H1 (cell line): ENCODE results near the gene HMCN1. TPM values are rescaled to one million over a fixed set of nuclear protein-coding genes. Genes with fewer than 3 reads are reported as not detected.

Source experiments
- CTCF ChIA-PET: fragments of 300-600 bp; sonication (Branson Sonifier 250); formaldehyde crosslinking; loops from one replicate; lab custom pipeline; 2021; ENCODE audit not compliant: partially characterized antibody; lab: Charles Lee
- POLR2A ChIA-PET: fragments of 300-600 bp; sonication (Branson Sonifier 250); formaldehyde crosslinking; loops from one replicate; lab custom pipeline; 2021; ENCODE audit warnings: inconsistent platforms; ENCODE audit not compliant: partially characterized antibody; lab: Charles Lee
- DNase-seq, 2 experiments: peaks; one replicate each; pipeline versions ENCODE4 v3.0.0 to v3.0.0-alpha.2; 2010 to 2022; ENCODE audit warnings: low spot score in 2 of 2, low read depth in 1 of 2, mixed read lengths in 1 of 2
- FAIRE-seq: peaks from 2 replicates; lab custom pipeline; 2011; peaks lifted over from hg19 to GRCh38; lab: Jason Lieb, UNC
- H2AFZ ChIP-seq: 2 replicates; pipeline ENCODE4 v1.8.1; 2012; ENCODE audit warnings: low read length, inconsistent platforms
- H2AK5ac ChIP-seq: 2 replicates; pipeline ENCODE4 v1.6.1; 2013; ENCODE audit warnings: low read depth, low read length
- H2BK120ac ChIP-seq: replicated peaks from 2 replicates; pipeline ENCODE3; 2013; ENCODE audit warnings: low read depth, low read length, inconsistent platforms
- H2BK12ac ChIP-seq: 2 replicates; pipeline ENCODE4 v1.6.1; 2013; ENCODE audit warnings: low read depth, low read length
- H2BK15ac ChIP-seq: 2 replicates; pipeline ENCODE4 v1.6.1; 2013; ENCODE audit warnings: low read length
- H2BK20ac ChIP-seq: 2 replicates; pipeline ENCODE4 v1.6.1; 2013; ENCODE audit warnings: low read length
- H2BK5ac ChIP-seq: 2 replicates; pipeline ENCODE4 v1.6.1; 2013; ENCODE audit warnings: low read depth, low read length
- H3K14ac ChIP-seq: 2 replicates; pipeline ENCODE4 v1.6.1; 2013; ENCODE audit warnings: inconsistent platforms; ENCODE audit not compliant: insufficient read length
- H3K18ac ChIP-seq: 2 replicates; pipeline ENCODE4 v1.6.1; 2013; ENCODE audit warnings: low read length; ENCODE audit errors: extremely low read depth
- H3K23ac ChIP-seq: 2 replicates; pipeline ENCODE4 v1.6.1; 2013; ENCODE audit warnings: inconsistent platforms; ENCODE audit not compliant: insufficient read length
- H3K23me2 ChIP-seq: 2 replicates; pipeline ENCODE4 v1.6.1; 2013; ENCODE audit warnings: low read depth, low read length
- H3K27ac ChIP-seq: 2 replicates; pipeline ENCODE4 v1.6.1; 2011; ENCODE audit warnings: low read depth, low read length, inconsistent platforms
- H3K27me3 ChIP-seq, 4 experiments: replicated peaks in 1 of 4; 1 replicate in 1 of 4; 2 replicates in 3 of 4; pipeline versions ENCODE4 v1.6.1 to v1.8.1; 2011 to 2013; ENCODE audit warnings: low read length in 3 of 4, mild to moderate bottlenecking in 3 of 4, inconsistent platforms in 2 of 4, mixed read lengths in 2 of 4, moderate library complexity in 1 of 4; ENCODE audit not compliant: control insufficient read depth in 3 of 4, insufficient read depth in 3 of 4; ENCODE audit errors: extremely low read depth in 1 of 4
- H3K36me3 ChIP-seq, 4 experiments: 2 replicates each; pipeline versions ENCODE4 v1.6.1 to v1.8.1; 2011 to 2013; ENCODE audit warnings: mild to moderate bottlenecking in 4 of 4, low read length in 3 of 4, moderate library complexity in 2 of 4, control low read depth in 1 of 4, inconsistent platforms in 1 of 4; ENCODE audit not compliant: insufficient read depth in 4 of 4, control insufficient read depth in 2 of 4
- H3K4ac ChIP-seq: replicated peaks from 2 replicates; pipeline ENCODE3; 2013; ENCODE audit warnings: low read length, low read depth, mixed read lengths, inconsistent platforms; ENCODE audit not compliant: insufficient read length
- H3K4me1 ChIP-seq, 4 experiments: replicated peaks in 1 of 4; 1 replicate in 1 of 4; 2 replicates in 3 of 4; pipeline versions ENCODE4 v1.6.1 to v1.8.1; 2011 to 2013; ENCODE audit warnings: low read length in 3 of 4, inconsistent platforms in 2 of 4, mixed read lengths in 1 of 4; ENCODE audit not compliant: insufficient read depth in 4 of 4, control insufficient read depth in 3 of 4
- H3K4me2 ChIP-seq, 2 experiments: 2 replicates each; pipeline versions ENCODE4 v1.6.1 to v1.8.1; 2011 to 2013; ENCODE audit warnings: low read depth in 2 of 2, low read length in 2 of 2, control low read depth in 1 of 2, inconsistent platforms in 1 of 2, mild to moderate bottlenecking in 1 of 2; ENCODE audit not compliant: insufficient read depth in 1 of 2
- H3K4me3 ChIP-seq, 4 experiments: fragments of 200-600, 300-600 bp in 1 of 4; sonication (generic), shearing (Covaris generic), sonication (Bioruptor Twin) in 1 of 4; 2 replicates each; pipeline versions ENCODE4 v1.5.1 to v1.8.1; 2011 to 2016; ENCODE audit warnings: low read length in 4 of 4, low read depth in 3 of 4, control low read depth in 2 of 4, inconsistent platforms in 2 of 4, mild to moderate bottlenecking in 2 of 4, mixed read lengths in 1 of 4, moderate library complexity in 1 of 4; ENCODE audit not compliant: insufficient read depth in 2 of 4; ENCODE audit errors: extremely low read depth in 1 of 4
- H3K56ac ChIP-seq: replicated peaks from 2 replicates; pipeline ENCODE3; 2013; ENCODE audit warnings: low read depth, mild to moderate bottlenecking, mixed read lengths, low read length, inconsistent platforms; ENCODE audit not compliant: insufficient read length
- H3K79me1 ChIP-seq: 2 replicates; pipeline ENCODE4 v1.6.1; 2013; ENCODE audit warnings: low read depth, low read length, control low read depth
- H3K79me2 ChIP-seq, 2 experiments: 2 replicates each; pipeline versions ENCODE4 v1.6.1 to v1.8.1; 2012 to 2013; ENCODE audit warnings: low read length in 2 of 2, mild to moderate bottlenecking in 2 of 2, inconsistent platforms in 1 of 2; ENCODE audit not compliant: insufficient read depth in 2 of 2, control insufficient read depth in 1 of 2
- H3K9ac ChIP-seq, 4 experiments: replicated peaks in 1 of 4; 1 replicate in 1 of 4; 2 replicates in 3 of 4; pipeline versions ENCODE4 v1.6.1 to v1.8.1; 2011 to 2013; ENCODE audit warnings: low read depth in 3 of 4, low read length in 3 of 4, control low read depth in 2 of 4, mild to moderate bottlenecking in 2 of 4, moderate library complexity in 2 of 4, inconsistent platforms in 1 of 4; ENCODE audit errors: extremely low read depth in 1 of 4
- H3K9me3 ChIP-seq, 2 experiments: 2 replicates each; pipeline versions ENCODE4 v1.6.1 to v1.8.1; 2012 to 2013; ENCODE audit warnings: mild to moderate bottlenecking in 2 of 2, moderate library complexity in 2 of 2, control low read depth in 1 of 2, inconsistent platforms in 1 of 2, low read depth in 1 of 2, low read length in 1 of 2, mixed read lengths in 1 of 2; ENCODE audit not compliant: insufficient read depth in 2 of 2
- H4K20me1 ChIP-seq, 2 experiments: replicated peaks in 1 of 2; 2 replicates each; pipeline versions ENCODE3 to v1.8.1; 2011 to 2013; ENCODE audit warnings: inconsistent platforms in 2 of 2, low read length in 2 of 2, mild to moderate bottlenecking in 1 of 2; ENCODE audit not compliant: insufficient read depth in 2 of 2, control insufficient read depth in 1 of 2
- H4K5ac ChIP-seq: 2 replicates; pipeline ENCODE4 v1.6.1; 2013; ENCODE audit warnings: low read length, low read depth, mixed read lengths, inconsistent platforms; ENCODE audit not compliant: insufficient read length
- H4K8ac ChIP-seq: 2 replicates; pipeline ENCODE4 v1.8.0; 2013; ENCODE audit warnings: mild to moderate bottlenecking, moderate library complexity, low read length, inconsistent platforms; ENCODE audit not compliant: insufficient read depth; ENCODE audit errors: extremely low read depth
- H4K91ac ChIP-seq: replicated peaks from 2 replicates; pipeline ENCODE3; 2013; ENCODE audit warnings: low read length, mixed read lengths, inconsistent platforms; ENCODE audit not compliant: insufficient read length
- POLR2AphosphoS5 ChIP-seq: IDR thresholded peaks from 2 replicates; pipeline ENCODE4 v1.6.1; 2011; ENCODE audit warnings: low read depth, low read length
- RBBP5 ChIP-seq: IDR thresholded peaks from 2 replicates; pipeline ENCODE4 v1.7.1; 2012; ENCODE audit warnings: low read depth, mild to moderate bottlenecking, inconsistent platforms, low read length, moderate library complexity, borderline replicate concordance
- SIN3A ChIP-seq, 2 experiments: IDR thresholded peaks in 1 of 2; conservative IDR thresholded peaks in 1 of 2; 2 replicates each; pipeline ENCODE4 v1.6.1; 2011 to 2012; ENCODE audit warnings: low read length in 2 of 2, improper control_type of control experiment in 1 of 2, low read depth in 1 of 2, mild to moderate bottlenecking in 1 of 2
- polyA plus RNA-seq, 7 experiments: library from polyadenylated mRNA; depleted of rRNA in 3 of 7; stranded (reverse) in 5 of 7; unstranded in 2 of 7; fragments of >200 nt in 5 of 7; fragments of 200-250 nt in 2 of 7; gene quantifications; 1 replicate in 5 of 7; 2 replicates in 1 of 7; 4 replicates in 1 of 7; pipeline versions ENCODE4 v1.2.1 to v1.2.3, GENCODE V29; 2011 to 2013; ENCODE audit warnings: missing spikeins in 2 of 7, mixed read lengths in 2 of 7
- total RNA-seq: library from RNA; stranded (reverse); fragmentation: NEBNext Ultra II Directional; extraction: Animal tissue kit (Norgen Biotek cat#: 25700); gene quantifications from 2 replicates; pipeline ENCODE4 v1.2.1, GENCODE V29; 2021

Gene HMCN1
- total and polyA plus RNA-seq, 2 of the 8 experiments (the other 6 are each of a cell fraction or from before 2014, with no cell fraction given): 13.8 to 14.6 TPM

DNA sequence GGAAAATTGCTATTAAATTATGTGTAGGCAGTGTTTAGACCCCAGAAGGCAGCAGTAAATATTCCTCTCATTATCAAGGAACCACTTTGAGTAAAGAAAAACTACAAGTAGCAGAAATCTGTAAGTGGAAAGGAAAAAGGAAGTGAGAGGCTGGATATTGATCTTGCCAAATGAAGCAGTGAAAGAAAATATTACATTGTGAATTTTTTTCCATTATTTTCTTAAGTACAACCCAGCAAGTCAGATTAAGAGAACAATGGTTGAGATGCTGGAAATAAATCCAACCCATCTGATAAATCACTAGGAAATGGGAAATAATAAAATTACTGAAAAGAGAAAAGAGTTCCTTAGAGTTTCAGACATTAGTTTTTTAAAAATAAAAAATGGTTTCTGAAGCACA, 106.7 kb downstream of the HMCN1 start:
- TF ChIP-seq POLR2AphosphoS5 (no peak), RBBP5 (no peak), SIN3A (conservative IDR thresholded peaks at IDR 0.05 in 1 of 2, IDR thresholded peaks at IDR 0.05 in 1 of 2; ENCODE audit: low read depth in 1 of 2, low read length in 2 of 2) (no peak)
- H2AK5ac ChIP-seq: no peak overlapping the region
- no peak overlapping the region for H3K14ac ChIP-seq
- no peaks in the 10 kb centered on the region for H3K9me3 ChIP-seq
- DNase-seq (no peak), FAIRE-seq (no peak)
- H2BK15ac ChIP-seq: no peak overlapping the region
- H2BK5ac ChIP-seq: no peak overlapping the region
- H3K27ac ChIP-seq: no peak overlapping the region
- POLR2A ChIA-PET: no interaction called here
- no peak overlapping the region for H4K91ac ChIP-seq
- no peaks in the 10 kb centered on the region for H4K20me1 ChIP-seq
- H3K9ac ChIP-seq: no peak overlapping the region
- H3K18ac ChIP-seq: no peak overlapping the region
- no peak overlapping the region for H3K23ac ChIP-seq
- H3K4me3 ChIP-seq: no peak overlapping the region
- no peaks in the 10 kb centered on the region for H3K79me2 ChIP-seq
- H3K79me1 ChIP-seq: no peaks in the 10 kb centered on the region
- H3K23me2 ChIP-seq: no peaks in the 10 kb centered on the region
- no peak overlapping the region for H2BK20ac ChIP-seq
- no peaks in the 10 kb centered on the region for H3K36me3 ChIP-seq
- H2AFZ ChIP-seq: no peak overlapping the region
- H3K4me2 ChIP-seq: no peak overlapping the region
- no peaks in the 10 kb centered on the region for H3K27me3 ChIP-seq
- H2BK12ac ChIP-seq: no peak overlapping the region
- no peak overlapping the region for H4K8ac ChIP-seq
- CTCF ChIA-PET: interaction anchor here (0.9 kb wide), 1 partner anchor 11 kb away, joined by 3 read pairs; no protein-coding TSS in a partner anchor
- H4K5ac ChIP-seq: no peak overlapping the region
- no peak overlapping the region for H3K4ac ChIP-seq
- H2BK120ac ChIP-seq: no peak overlapping the region
- peaks cover 0 to 8% (median 1%) of the 10 kb centered on the region in 4 experiments; a peak in 4 of 7 replicates for H3K4me1 ChIP-seq
- H3K56ac ChIP-seq: no peak overlapping the region
